Measurements from ENCODE around the gene DGKH.

GRCh38 chr13:42284068-42284467 lies 235.6 kb downstream of the DGKH start:
- TF ChIP-seq RFX5 (IDR thresholded peaks at IDR 0.05; ENCODE audit: low read depth, low read length) (no peak), POLR2AphosphoS5 (IDR thresholded peaks at IDR 0.05; ENCODE audit: control insufficient read depth, insufficient read depth, low read depth, low read length) (no peak)
- TF ChIP-seq, protein P1, sequence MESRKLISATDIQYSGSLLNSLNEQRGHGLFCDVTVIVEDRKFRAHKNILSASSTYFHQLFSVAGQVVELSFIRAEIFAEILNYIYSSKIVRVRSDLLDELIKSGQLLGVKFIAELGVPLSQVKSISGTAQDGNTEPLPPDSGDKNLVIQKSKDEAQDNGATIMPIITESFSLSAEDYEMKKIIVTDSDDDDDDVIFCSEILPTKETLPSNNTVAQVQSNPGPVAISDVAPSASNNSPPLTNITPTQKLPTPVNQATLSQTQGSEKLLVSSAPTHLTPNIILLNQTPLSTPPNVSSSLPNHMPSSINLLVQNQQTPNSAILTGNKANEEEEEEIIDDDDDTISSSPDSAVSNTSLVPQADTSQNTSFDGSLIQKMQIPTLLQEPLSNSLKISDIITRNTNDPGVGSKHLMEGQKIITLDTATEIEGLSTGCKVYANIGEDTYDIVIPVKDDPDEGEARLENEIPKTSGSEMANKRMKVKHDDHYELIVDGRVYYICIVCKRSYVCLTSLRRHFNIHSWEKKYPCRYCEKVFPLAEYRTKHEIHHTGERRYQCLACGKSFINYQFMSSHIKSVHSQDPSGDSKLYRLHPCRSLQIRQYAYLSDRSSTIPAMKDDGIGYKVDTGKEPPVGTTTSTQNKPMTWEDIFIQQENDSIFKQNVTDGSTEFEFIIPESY (CRISPR knock-in tag; IDR thresholded peaks at IDR 0.05), result no peak
- TF ChIP-seq, protein P2, sequence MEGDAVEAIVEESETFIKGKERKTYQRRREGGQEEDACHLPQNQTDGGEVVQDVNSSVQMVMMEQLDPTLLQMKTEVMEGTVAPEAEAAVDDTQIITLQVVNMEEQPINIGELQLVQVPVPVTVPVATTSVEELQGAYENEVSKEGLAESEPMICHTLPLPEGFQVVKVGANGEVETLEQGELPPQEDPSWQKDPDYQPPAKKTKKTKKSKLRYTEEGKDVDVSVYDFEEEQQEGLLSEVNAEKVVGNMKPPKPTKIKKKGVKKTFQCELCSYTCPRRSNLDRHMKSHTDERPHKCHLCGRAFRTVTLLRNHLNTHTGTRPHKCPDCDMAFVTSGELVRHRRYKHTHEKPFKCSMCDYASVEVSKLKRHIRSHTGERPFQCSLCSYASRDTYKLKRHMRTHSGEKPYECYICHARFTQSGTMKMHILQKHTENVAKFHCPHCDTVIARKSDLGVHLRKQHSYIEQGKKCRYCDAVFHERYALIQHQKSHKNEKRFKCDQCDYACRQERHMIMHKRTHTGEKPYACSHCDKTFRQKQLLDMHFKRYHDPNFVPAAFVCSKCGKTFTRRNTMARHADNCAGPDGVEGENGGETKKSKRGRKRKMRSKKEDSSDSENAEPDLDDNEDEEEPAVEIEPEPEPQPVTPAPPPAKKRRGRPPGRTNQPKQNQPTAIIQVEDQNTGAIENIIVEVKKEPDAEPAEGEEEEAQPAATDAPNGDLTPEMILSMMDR (IDR thresholded peaks at IDR 0.05 in 2 of 3, conservative IDR thresholded peaks at IDR 0.05 in 1 of 3; ENCODE audit: insufficient read depth in 2 of 3, low read depth in 1 of 3, low read length in 3 of 3), result no peak

All from K562 (cell line).